CD4-positive, alpha-beta T cell treated with Interleukin-17A for 4 hours (primary cell): ENCODE data around the gene GABRR3.

Source experiments
- DNase-seq: peaks from one replicate; pipeline ENCODE4 v3.0.0-alpha.2; 2020; ENCODE audit warnings: mixed read lengths

GABRR3 gene

GRCh38 chr3:97954228-97954827, 80.8 kb downstream of the GABRR3 start:
- DNase-seq: no peak

GRCh38 chr3:97952872-97953271, 82.2 kb downstream of the GABRR3 start:
- DNase-seq: no peak

GRCh38 chr3:97952280-97952679, 82.8 kb downstream of the GABRR3 start:
- no peak for DNase-seq

GRCh38 chr3:97950360-97950759, 84.8 kb downstream of the GABRR3 start:
- DNase-seq: no peak

GRCh38 chr3:97949743-97950142, 85.4 kb downstream of the GABRR3 start:
- DNase-seq: no peak

GRCh38 chr3:97949110-97949485, 86.0 kb downstream of the GABRR3 start:
- no peak for DNase-seq

GRCh38 chr3:97948351-97949109, 86.6 kb downstream of the GABRR3 start:
- DNase-seq: no peak

- no peak for DNase-seq
Measured at GRCh38 chr3:97942801-97943546, 92.1 kb downstream of the GABRR3 start.

- peak; percentile 19 for DNase-seq
Measured at GRCh38 chr3:97940034-97940433, 95.1 kb downstream of the GABRR3 start.

GRCh38 chr3:97939401-97939800, 95.7 kb downstream of the GABRR3 start:
- DNase-seq: no peak

- no peak for DNase-seq
Measured at GRCh38 chr3:97938444-97938843, 96.7 kb downstream of the GABRR3 start.

- DNase-seq: no peak
Measured at GRCh38 chr3:97937205-97937604, 97.9 kb downstream of the GABRR3 start.

GRCh38 chr3:97935842-97936241, 99.3 kb downstream of the GABRR3 start:
- no peak for DNase-seq
